ENCODE results near the gene RABEPK. TPM values are rescaled to one million over a fixed set of nuclear protein-coding genes. Genes with fewer than 3 reads are reported as not detected.

RABEPK gene
- total and polyA plus RNA-seq, 10 of the 15 experiments (the other 5 are each of a cell fraction or from before 2014, with no cell fraction given), result 26.9 to 59.8 (median 39.4) TPM

- no peak for TF ChIP-seq KDM1A (IDR thresholded peaks at IDR 0.05; ENCODE audit: borderline replicate concordance)
- TF ChIP-seq, protein P1, sequence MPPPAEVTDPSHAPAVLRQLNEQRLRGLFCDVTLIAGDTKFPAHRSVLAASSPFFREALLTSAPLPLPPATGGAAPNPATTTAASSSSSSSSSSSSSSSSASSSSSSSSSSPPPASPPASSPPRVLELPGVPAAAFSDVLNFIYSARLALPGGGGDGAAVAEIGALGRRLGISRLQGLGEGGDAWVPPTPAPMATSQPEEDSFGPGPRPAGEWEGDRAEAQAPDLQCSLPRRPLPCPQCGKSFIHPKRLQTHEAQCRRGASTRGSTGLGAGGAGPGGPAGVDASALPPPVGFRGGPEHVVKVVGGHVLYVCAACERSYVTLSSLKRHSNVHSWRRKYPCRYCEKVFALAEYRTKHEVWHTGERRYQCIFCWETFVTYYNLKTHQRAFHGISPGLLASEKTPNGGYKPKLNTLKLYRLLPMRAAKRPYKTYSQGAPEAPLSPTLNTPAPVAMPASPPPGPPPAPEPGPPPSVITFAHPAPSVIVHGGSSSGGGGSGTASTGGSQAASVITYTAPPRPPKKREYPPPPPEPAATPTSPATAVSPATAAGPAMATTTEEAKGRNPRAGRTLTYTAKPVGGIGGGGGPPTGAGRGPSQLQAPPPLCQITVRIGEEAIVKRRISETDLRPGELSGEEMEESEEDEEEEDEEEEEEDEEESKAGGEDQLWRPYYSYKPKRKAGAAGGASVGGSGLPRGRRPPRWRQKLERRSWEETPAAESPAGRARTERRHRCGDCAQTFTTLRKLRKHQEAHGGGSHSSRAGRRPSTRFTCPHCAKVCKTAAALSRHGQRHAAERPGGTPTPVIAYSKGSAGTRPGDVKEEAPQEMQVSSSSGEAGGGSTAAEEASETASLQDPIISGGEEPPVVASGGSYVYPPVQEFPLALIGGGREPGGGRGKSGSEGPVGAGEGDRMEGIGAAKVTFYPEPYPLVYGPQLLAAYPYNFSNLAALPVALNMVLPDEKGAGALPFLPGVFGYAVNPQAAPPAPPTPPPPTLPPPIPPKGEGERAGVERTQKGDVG (CRISPR knock-in tag; IDR thresholded peaks at IDR 0.05), result no peak
- no peak for TF ChIP-seq FOXM1 (IDR thresholded peaks at IDR 0.05; ENCODE audit: low read depth, low read length)
- no peak for TF ChIP-seq MXI1 (IDR thresholded peaks at IDR 0.05; ENCODE audit: low read depth, low read length)
- TF ChIP-seq DPF2 (IDR thresholded peaks at IDR 0.05), result no peak
- TF ChIP-seq MYC (IDR thresholded peaks at IDR 0.05; ENCODE audit: insufficient read depth, insufficient read length, insufficient replicate concordance, low read length, severe bottlenecking), result no peak
- TF ChIP-seq NBN (IDR thresholded peaks at IDR 0.05), result no peak
- no peak for TF ChIP-seq CBFB (IDR thresholded peaks at IDR 0.05; ENCODE audit: low read depth)
- TF ChIP-seq KAT2A (conservative IDR thresholded peaks at IDR 0.05; ENCODE audit: control insufficient read depth, low read depth, low read length), result no peak
- TF ChIP-seq TCF12 (IDR thresholded peaks at IDR 0.05; ENCODE audit: low read depth, low read length), result no peak
- TF ChIP-seq RBBP5 (conservative IDR thresholded peaks at IDR 0.05), result no peak
These were observed 2.7 kb downstream of the RABEPK start (continued) for GRCh38 chr9:125202846-125203618.
